ENCODE data around the gene DCAF5.

- TF ChIP-seq CTCF (IDR thresholded peaks at IDR 0.05; ENCODE audit: low read depth, low read length) = no peak
- TF ChIP-seq EZH2phosphoT487 (IDR thresholded peaks at IDR 0.05; ENCODE audit: low read depth) = no peak
These were observed 98.9 kb downstream of the DCAF5 start for GRCh38 chr14:69054030-69054429.
